ENCODE data around the gene DBT. TPM values are rescaled to one million over a fixed set of nuclear protein-coding genes. Genes with fewer than 3 reads are reported as not detected.

The DBT gene
- total and polyA plus RNA-seq, 10 of the 15 experiments (the other 5 are each of a cell fraction or from before 2014, with no cell fraction given) = 2.1 to 15.9 (median 6.9) TPM

DNA sequence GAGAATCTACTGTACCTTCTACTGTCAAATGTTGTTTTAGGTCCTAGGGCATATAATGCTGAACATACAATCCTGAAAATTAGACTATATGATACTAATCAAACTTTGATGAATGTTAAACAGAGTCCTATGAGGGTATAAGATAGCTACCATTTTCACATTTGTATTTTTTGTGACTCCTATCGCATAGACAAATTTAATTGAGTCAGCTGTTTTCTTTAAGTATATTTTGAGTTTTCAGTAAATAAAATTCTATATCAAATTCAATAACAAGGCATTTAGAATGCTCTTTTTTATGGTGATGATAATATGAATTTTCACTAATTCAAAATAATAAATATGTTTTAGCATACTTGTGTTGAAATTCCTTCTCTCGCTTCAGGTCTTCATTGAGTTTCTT, 81.6 kb downstream of the DBT start:
- ChIA-PET SMC1A (ENCODE audit: uncharacterized antibody, unreplicated experiment) (interaction anchor here (0.6 to 1.2 kb wide), 3 partner anchors 15 to 367 kb away, joined by 3 to 4 read pairs (median 3); no protein-coding TSS in a partner anchor), CTCF (interaction anchor here (1.7 kb wide), 1 partner anchor 17 kb away, joined by 3 read pairs; no protein-coding TSS in a partner anchor), POLR2A (no interaction called here), RAD21 (ENCODE audit: unreplicated experiment) (no interaction called here)
- no peak overlapping the region for H2AFZ ChIP-seq (ENCODE audit: control insufficient read depth, low read depth, low read length)
- no peaks in the 10 kb centered on the region for H3K36me3 ChIP-seq (ENCODE audit: control insufficient read depth in 2 of 2, insufficient read depth in 2 of 2, low read length in 1 of 2)
- DNase-seq (ENCODE audit: low read depth, low spot score) (no peak), ATAC-seq (no peak), FAIRE-seq (no peak)
- H3K79me2 ChIP-seq (ENCODE audit: control insufficient read depth, insufficient read depth, low read length) = no peaks in the 10 kb centered on the region
- H3K4me3 ChIP-seq = no peak overlapping the region
- H3K27me3 ChIP-seq (replicated peaks in 1 of 2; ENCODE audit: control insufficient read depth in 2 of 2, insufficient read depth in 2 of 2, low read length in 1 of 2) = no peaks in the 10 kb centered on the region
- 98% methylated on average over 2 of the region's 2 CpGs for WGBS (ENCODE audit: insufficient coverage, insufficient replicate concordance, low lambda C conversion rate, missing lambda C conversion rate)
- no TSS peak for BruUV-seq (replicated peaks)
- H4K20me1 ChIP-seq (ENCODE audit: control insufficient read depth, insufficient read depth) = no peaks in the 10 kb centered on the region
- no peaks in the 10 kb centered on the region for H3K9me3 ChIP-seq (replicated peaks; ENCODE audit: control insufficient read depth, insufficient read depth, low read length)
- in situ Hi-C loops (cut with MboI) = no loop called here
- H3K4me2 ChIP-seq (ENCODE audit: control insufficient read depth, insufficient read depth) = no peak overlapping the region
- H3K9ac ChIP-seq (ENCODE audit: control insufficient read depth, insufficient read depth, low read length) = no peak overlapping the region
- no peaks in the 10 kb centered on the region for H3K4me1 ChIP-seq (ENCODE audit: control insufficient read depth, insufficient read depth, low read length)
- H3K27ac ChIP-seq (ENCODE audit: control insufficient read depth, insufficient read depth) = no peak overlapping the region
- intact Hi-C loops (cut with micrococcal nuclease; ENCODE audit: unreplicated experiment) = no loop called here
- TF ChIP-seq BHLHE40 (IDR thresholded peaks at IDR 0.05; ENCODE audit: borderline replicate concordance in 1 of 2, low read depth in 2 of 2, low read length in 1 of 2) = no peak
- TF ChIP-seq, protein P1, sequence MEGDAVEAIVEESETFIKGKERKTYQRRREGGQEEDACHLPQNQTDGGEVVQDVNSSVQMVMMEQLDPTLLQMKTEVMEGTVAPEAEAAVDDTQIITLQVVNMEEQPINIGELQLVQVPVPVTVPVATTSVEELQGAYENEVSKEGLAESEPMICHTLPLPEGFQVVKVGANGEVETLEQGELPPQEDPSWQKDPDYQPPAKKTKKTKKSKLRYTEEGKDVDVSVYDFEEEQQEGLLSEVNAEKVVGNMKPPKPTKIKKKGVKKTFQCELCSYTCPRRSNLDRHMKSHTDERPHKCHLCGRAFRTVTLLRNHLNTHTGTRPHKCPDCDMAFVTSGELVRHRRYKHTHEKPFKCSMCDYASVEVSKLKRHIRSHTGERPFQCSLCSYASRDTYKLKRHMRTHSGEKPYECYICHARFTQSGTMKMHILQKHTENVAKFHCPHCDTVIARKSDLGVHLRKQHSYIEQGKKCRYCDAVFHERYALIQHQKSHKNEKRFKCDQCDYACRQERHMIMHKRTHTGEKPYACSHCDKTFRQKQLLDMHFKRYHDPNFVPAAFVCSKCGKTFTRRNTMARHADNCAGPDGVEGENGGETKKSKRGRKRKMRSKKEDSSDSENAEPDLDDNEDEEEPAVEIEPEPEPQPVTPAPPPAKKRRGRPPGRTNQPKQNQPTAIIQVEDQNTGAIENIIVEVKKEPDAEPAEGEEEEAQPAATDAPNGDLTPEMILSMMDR (IDR thresholded peaks at IDR 0.05 in 2 of 3, conservative IDR thresholded peaks at IDR 0.05 in 1 of 3; ENCODE audit: control insufficient read depth in 2 of 3, extremely low read depth in 1 of 3, insufficient read depth in 1 of 3, low read depth in 3 of 3, low read length in 3 of 3) = no peak
- TF ChIP-seq SMAD1 (IDR thresholded peaks at IDR 0.05; ENCODE audit: low read depth, partially characterized antibody) = no peak
- TF ChIP-seq RAD21 (IDR thresholded peaks at IDR 0.05; ENCODE audit: insufficient read depth, low read depth, low read length) = no peak
- TF ChIP-seq IKZF2 (IDR thresholded peaks at IDR 0.05) = no peak
- TF ChIP-seq GATAD2B (conservative IDR thresholded peaks at IDR 0.05; ENCODE audit: low read depth) = no peak
- TF ChIP-seq SUZ12 (IDR thresholded peaks at IDR 0.05; ENCODE audit: unreplicated experiment) = no peak
- TF ChIP-seq, protein P2, sequence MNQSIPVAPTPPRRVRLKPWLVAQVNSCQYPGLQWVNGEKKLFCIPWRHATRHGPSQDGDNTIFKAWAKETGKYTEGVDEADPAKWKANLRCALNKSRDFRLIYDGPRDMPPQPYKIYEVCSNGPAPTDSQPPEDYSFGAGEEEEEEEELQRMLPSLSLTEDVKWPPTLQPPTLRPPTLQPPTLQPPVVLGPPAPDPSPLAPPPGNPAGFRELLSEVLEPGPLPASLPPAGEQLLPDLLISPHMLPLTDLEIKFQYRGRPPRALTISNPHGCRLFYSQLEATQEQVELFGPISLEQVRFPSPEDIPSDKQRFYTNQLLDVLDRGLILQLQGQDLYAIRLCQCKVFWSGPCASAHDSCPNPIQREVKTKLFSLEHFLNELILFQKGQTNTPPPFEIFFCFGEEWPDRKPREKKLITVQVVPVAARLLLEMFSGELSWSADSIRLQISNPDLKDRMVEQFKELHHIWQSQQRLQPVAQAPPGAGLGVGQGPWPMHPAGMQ (IDR thresholded peaks at IDR 0.05; ENCODE audit: borderline replicate concordance) = no peak
- TF ChIP-seq PAX5 (IDR thresholded peaks at IDR 0.05; ENCODE audit: borderline replicate concordance, low read depth, low read length) = no peak
- TF ChIP-seq WRNIP1 (IDR thresholded peaks at IDR 0.05; ENCODE audit: borderline replicate concordance, low read depth, low read length) = no peak
